Brain microvascular endothelial cell (primary cell): ENCODE results near the gene DYNLRB2.

Experiments
- DNase-seq: peaks from one replicate; pipeline ENCODE4 v3.0.0-alpha.2; 2020
- H3K27ac ChIP-seq: fragments of 250-450 bp; sonication (Bioruptor Pico); 2 replicates; pipeline ENCODE4 v1.5.1; 2020; ENCODE audit warnings: mild to moderate bottlenecking, moderate library complexity
- H3K27me3 ChIP-seq: fragments of 250-450 bp; sonication (Bioruptor Pico); replicated peaks from 2 replicates; pipeline ENCODE4 v1.5.1; 2020; ENCODE audit warnings: mild to moderate bottlenecking
- H3K36me3 ChIP-seq: fragments of 250-450 bp; sonication (Bioruptor Pico); replicated peaks from 2 replicates; pipeline ENCODE4 v1.5.1; 2020; ENCODE audit warnings: mild to moderate bottlenecking
- H3K4me3 ChIP-seq: 2 replicates; pipeline ENCODE4 v1.5.1; 2011; ENCODE audit warnings: low read depth, mild to moderate bottlenecking, control low read depth, low read length, moderate library complexity
- in situ Hi-C: cut with HindIII; loops from 2 replicates; pipeline ENCODE4 v1.10.0; 2017; ENCODE audit warnings: low sequenced_read_pairs, low pct_ligation_motif_present
- TF ChIP-seq, protein P1 (sequence below): IDR thresholded peaks from 2 replicates; pipeline ENCODE4 v1.5.1; 2011; ENCODE audit warnings: low read depth, mild to moderate bottlenecking, moderate library complexity, low read length, control low read depth, inconsistent platforms; ENCODE audit errors: missing control alignments

The DYNLRB2 gene

GRCh38 chr16:80591071-80591915, 50.5 kb downstream of the DYNLRB2 start:
- Histone ChIP-seq H3K36me3 (no peaks in the 10 kb centered on the region), H3K4me3 (no peak overlapping the region), H3K27me3 (no peaks in the 10 kb centered on the region), H3K27ac (no peak overlapping the region)
- no peak for DNase-seq
- in situ Hi-C loops, result no loop called here
- TF ChIP-seq, protein P1, sequence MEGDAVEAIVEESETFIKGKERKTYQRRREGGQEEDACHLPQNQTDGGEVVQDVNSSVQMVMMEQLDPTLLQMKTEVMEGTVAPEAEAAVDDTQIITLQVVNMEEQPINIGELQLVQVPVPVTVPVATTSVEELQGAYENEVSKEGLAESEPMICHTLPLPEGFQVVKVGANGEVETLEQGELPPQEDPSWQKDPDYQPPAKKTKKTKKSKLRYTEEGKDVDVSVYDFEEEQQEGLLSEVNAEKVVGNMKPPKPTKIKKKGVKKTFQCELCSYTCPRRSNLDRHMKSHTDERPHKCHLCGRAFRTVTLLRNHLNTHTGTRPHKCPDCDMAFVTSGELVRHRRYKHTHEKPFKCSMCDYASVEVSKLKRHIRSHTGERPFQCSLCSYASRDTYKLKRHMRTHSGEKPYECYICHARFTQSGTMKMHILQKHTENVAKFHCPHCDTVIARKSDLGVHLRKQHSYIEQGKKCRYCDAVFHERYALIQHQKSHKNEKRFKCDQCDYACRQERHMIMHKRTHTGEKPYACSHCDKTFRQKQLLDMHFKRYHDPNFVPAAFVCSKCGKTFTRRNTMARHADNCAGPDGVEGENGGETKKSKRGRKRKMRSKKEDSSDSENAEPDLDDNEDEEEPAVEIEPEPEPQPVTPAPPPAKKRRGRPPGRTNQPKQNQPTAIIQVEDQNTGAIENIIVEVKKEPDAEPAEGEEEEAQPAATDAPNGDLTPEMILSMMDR, result no peak

GRCh38 chr16:80592273-80592672, 51.5 kb downstream of the DYNLRB2 start:
- Histone ChIP-seq H3K27ac (no peak overlapping the region), H3K36me3 (no peaks in the 10 kb centered on the region), H3K4me3 (no peak overlapping the region), H3K27me3 (no peaks in the 10 kb centered on the region)
- DNase-seq, result no peak
- in situ Hi-C loops, result no loop called here
- TF ChIP-seq, protein P1, result no peak

DNA sequence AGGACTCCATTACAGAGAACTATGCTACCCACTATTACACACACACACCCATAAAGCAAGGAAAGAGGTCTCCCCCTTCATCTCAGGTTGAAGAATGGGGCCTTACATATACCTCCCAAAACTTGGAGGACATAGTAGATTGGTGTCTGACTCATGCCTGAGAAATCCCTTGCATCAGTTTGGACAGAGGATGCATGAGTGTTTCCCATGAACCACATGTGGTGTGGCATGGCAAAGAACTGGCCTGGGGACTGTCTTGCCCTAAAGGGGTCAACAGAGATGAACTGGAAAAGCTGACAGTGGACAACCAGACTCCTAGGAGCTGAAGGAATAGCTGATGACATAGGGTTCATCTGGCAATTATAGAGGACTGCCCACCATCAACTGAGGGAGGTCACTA, 54.0 kb downstream of the DYNLRB2 start:
- Histone ChIP-seq H3K4me3 (no peak overlapping the region), H3K27ac (no peak overlapping the region), H3K27me3 (no peaks in the 10 kb centered on the region), H3K36me3 (no peaks in the 10 kb centered on the region)
- no peak for DNase-seq
- in situ Hi-C loops, result no loop called here
- TF ChIP-seq, protein P1, result no peak

GRCh38 chr16:80596507-80597207, 55.9 kb downstream of the DYNLRB2 start:
- H3K36me3 ChIP-seq, result no peaks in the 10 kb centered on the region
- H3K27me3 ChIP-seq, result no peaks in the 10 kb centered on the region
- no peak for DNase-seq
- no peak overlapping the region for H3K4me3 ChIP-seq
- in situ Hi-C loops, result no loop called here
- no peak overlapping the region for H3K27ac ChIP-seq
- TF ChIP-seq, protein P1, result no peak

- H3K36me3 ChIP-seq, result no peaks in the 10 kb centered on the region
- peak; percentile 43 for DNase-seq
- H3K27me3 ChIP-seq, result no peaks in the 10 kb centered on the region
- TF ChIP-seq, protein P1, result no peak
- in situ Hi-C loops, result no loop called here
- H3K27ac ChIP-seq, result no peak overlapping the region
- no peak overlapping the region for H3K4me3 ChIP-seq
Measured at GRCh38 chr16:80599466-80599865, 58.7 kb downstream of the DYNLRB2 start.
